Naive thymus-derived CD8-positive, alpha-beta T cell (primary cell): Measurements from ENCODE around the gene SCO2. TPM values are rescaled to one million over a fixed set of nuclear protein-coding genes. Genes with fewer than 3 reads are reported as not detected.

Experiments
- ATAC-seq, 2 donors: fragments of 150-1000 bp; cut with Tn5 transposase in 1 of 2; sonication (Bioruptor Pico), chemical (Tn5 transposase) in 1 of 2; 1 replicate in 1 of 2; 2 replicates in 1 of 2; pipeline ENCODE4 v1.10.0; 2021; ENCODE audit warnings: mild to moderate bottlenecking in 2 of 2, moderate library complexity in 2 of 2
- POLR2A ChIA-PET: fragments of 350-600 bp; sonication (Branson Sonifier 250); formaldehyde crosslinking; loops from one replicate; lab custom pipeline; 2021; ENCODE audit warnings: antibody characterized with exemption; lab: Charles Lee
- DNase-seq, 10 donors: peaks; one replicate each; pipeline versions ENCODE4 v3.0.0 to v3.0.0-alpha.2; 2020 to 2022
- H3K27ac Mint-ChIP-seq, 10 donors: one replicate each; pipeline ENCODE4 v1.8.0; 2020 to 2022; ENCODE audit warnings: mild to moderate bottlenecking in 10 of 10, mixed read lengths in 10 of 10, moderate library complexity in 4 of 10, inconsistent platforms in 1 of 10
- H3K27me3 Mint-ChIP-seq, 5 donors: one replicate each; pipeline ENCODE4 v1.8.0; 2021 to 2022; ENCODE audit warnings: mixed read lengths in 5 of 5
- H3K36me3 Mint-ChIP-seq, 3 donors: one replicate each; pipeline ENCODE4 v1.8.0; 2020 to 2022; ENCODE audit warnings: mixed read lengths in 3 of 3, mild to moderate bottlenecking in 2 of 3, inconsistent platforms in 1 of 3
- H3K4me1 Mint-ChIP-seq, 4 donors: one replicate each; pipeline ENCODE4 v1.8.0; 2021 to 2022; ENCODE audit warnings: mixed read lengths in 4 of 4
- H3K4me3 Mint-ChIP-seq, 10 donors: one replicate each; pipeline ENCODE4 v1.8.0; 2020 to 2022; ENCODE audit warnings: mild to moderate bottlenecking in 10 of 10, mixed read lengths in 10 of 10, moderate library complexity in 6 of 10, inconsistent platforms in 1 of 10
- H3K9me3 Mint-ChIP-seq, 9 donors: one replicate each; pipeline ENCODE4 v1.8.0; 2020 to 2022; ENCODE audit warnings: mixed read lengths in 9 of 9, mild to moderate bottlenecking in 3 of 9, inconsistent platforms in 1 of 9, moderate library complexity in 1 of 9
- polyA plus RNA-seq, 3 donors: library from polyadenylated mRNA; unstranded; fragments of 300-500 nt; fragmentation: Illumina TruSeq; gene quantifications; one replicate each; pipeline ENCODE4 v1.2.3, GENCODE V29; 2021
- total RNA-seq, 8 experiments: library from RNA in 2 of 8; stranded (reverse) in 2 of 8; gene quantifications; one replicate each; pipeline ENCODE4 v1.2.3 and lab custom pipeline; 2021 to 2026

SCO2 gene
- total and polyA plus RNA-seq, 5 experiments from 2014 or later: 2.7 to 8.3 (median 5.4) TPM; not detected in 1

GRCh38 chr22:50486561-50487289 is 38.7 kb downstream of the SCO2 start, which contains the start of gene MIOX:
TSS of gene MIOX (plus strand) at chr22:50486859. CDS start at chr22:50486898, 39 bp downstream.
- Mint-ChIP-seq H3K9me3 (no peaks in the 10 kb centered on the region), H3K27ac (peak within 1 kb of the TSS in 5 of 10 donors; percentile 53 to 74 (median 69)), H3K4me1 (peaks cover 7 to 19% (median 11%) of the 10 kb centered on the region in 4 donors), H3K4me3 (peak within 1 kb of the TSS in 1 of 10 donors; percentile 57), H3K27me3 (no peaks in the 10 kb centered on the region), H3K36me3 (no peaks in the 10 kb centered on the region)
- ATAC-seq (no peak), DNase-seq (no peak)
- POLR2A ChIA-PET: interaction anchor here (1.1 kb wide), 1 partner anchor 17 kb away, joined by 3 read pairs; no protein-coding TSS in a partner anchor

DNA sequence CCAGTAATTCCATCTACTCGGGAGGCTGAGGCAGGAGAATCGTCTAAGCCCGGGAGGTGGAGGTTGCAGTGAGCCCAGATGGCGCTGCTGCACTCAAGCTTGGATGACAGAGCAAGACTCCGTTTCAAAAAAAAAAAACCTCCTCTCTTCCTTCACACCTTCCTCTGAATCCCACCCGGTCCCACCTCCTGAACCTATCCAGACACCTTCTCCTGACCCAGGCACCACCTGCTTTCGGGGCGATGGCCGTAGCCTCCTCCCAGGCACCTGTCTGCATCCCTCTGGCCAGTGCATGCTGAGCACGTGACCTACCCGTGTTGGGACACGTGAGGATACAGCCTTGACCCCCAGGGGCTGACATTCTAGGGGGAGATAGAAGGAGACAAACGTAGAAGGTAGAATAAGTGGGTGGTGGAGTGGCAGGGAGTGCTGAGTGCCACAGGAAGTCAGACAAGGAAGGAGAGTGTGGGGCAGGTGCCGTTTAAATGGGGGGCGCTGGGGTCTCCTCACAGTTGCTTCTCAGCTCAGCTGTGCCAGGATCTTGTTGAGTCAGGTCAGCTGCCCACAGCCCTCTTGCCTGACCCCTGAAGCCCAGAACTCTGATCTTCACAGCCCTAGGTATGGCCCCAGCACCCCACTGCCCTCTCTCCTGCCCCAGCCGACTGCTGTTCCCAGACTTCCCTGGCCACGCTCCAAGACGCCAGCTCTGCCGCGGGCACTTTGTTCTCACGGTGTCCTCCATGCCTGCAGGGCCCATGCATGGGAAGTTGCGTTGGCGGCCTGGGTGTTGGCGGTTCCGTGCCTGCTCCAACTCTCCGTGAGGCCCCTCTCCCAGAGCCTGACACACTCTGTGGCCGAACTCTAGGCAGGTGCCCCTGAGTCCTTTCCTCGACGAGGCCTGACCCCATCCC is 39.9 kb downstream of the SCO2 start:
- Mint-ChIP-seq H3K27ac (peak overlapping the region in 3 of 10 donors; percentile 58 to 71 (median 61)), H3K27me3 (no peaks in the 10 kb centered on the region), H3K9me3 (no peaks in the 10 kb centered on the region), H3K36me3 (no peaks in the 10 kb centered on the region), H3K4me1 (peaks cover 2 to 12% (median 4%) of the 10 kb centered on the region in 4 donors), H3K4me3 (peak overlapping the region in 1 of 10 donors; percentile 73)
- no peak for ATAC-seq
- DNase-seq: no peak
- POLR2A ChIA-PET: interaction anchor here (1.1 to 4.3 kb wide), 2 partner anchors 10 to 16 kb away, joined by 4 to 29 read pairs; partner anchors contain the start of gene SBF1

- ATAC-seq (no peak), DNase-seq (peak in 1 of 10 donors; percentile 56)
- peak overlapping the region in 3 of 10 donors; percentile 6 to 38 (median 8) for H3K27ac Mint-ChIP-seq
- H3K4me3 Mint-ChIP-seq: no peak overlapping the region
- POLR2A ChIA-PET: interaction anchor here (1.1 to 4.3 kb wide), 2 partner anchors 9 to 15 kb away, joined by 4 to 29 read pairs; partner anchors contain the start of gene SBF1
- H3K9me3 Mint-ChIP-seq: no peaks in the 10 kb centered on the region
- peaks cover 6 to 17% (median 10%) of the 10 kb centered on the region in 4 donors for H3K4me1 Mint-ChIP-seq
- no peaks in the 10 kb centered on the region for H3K36me3 Mint-ChIP-seq
- H3K27me3 Mint-ChIP-seq: peaks cover 0 to 4% (median 0%) of the 10 kb centered on the region in 5 donors
These were observed 41.2 kb downstream of the SCO2 start for GRCh38 chr22:50483977-50484853.

- Mint-ChIP-seq H3K9me3 (no peaks in the 10 kb centered on the region), H3K4me3 (no peak overlapping the region), H3K4me1 (peaks cover 6 to 17% (median 10%) of the 10 kb centered on the region in 4 donors), H3K27ac (no peak overlapping the region), H3K36me3 (no peaks in the 10 kb centered on the region), H3K27me3 (peaks cover 0 to 4% (median 0%) of the 10 kb centered on the region in 5 donors)
- DNase-seq (peak in 1 of 10 donors; percentile 55), ATAC-seq (no peak)
- POLR2A ChIA-PET: interaction anchor here (0.6 to 4.3 kb wide), 3 partner anchors 10 to 108 kb away, joined by 3 to 29 read pairs (median 4); no protein-coding TSS in a partner anchor
These were observed 41.8 kb downstream of the SCO2 start for GRCh38 chr22:50483556-50483955.

GRCh38 chr22:50483106-50483505 is 42.3 kb downstream of the SCO2 start:
- DNase-seq: peak in 1 of 10 donors; percentile 48
- ATAC-seq: no peak
- POLR2A ChIA-PET: interaction anchor here (0.6 to 4.3 kb wide), 3 partner anchors 10 to 108 kb away, joined by 3 to 29 read pairs (median 4); no protein-coding TSS in a partner anchor
- H3K4me3 Mint-ChIP-seq: peak overlapping the region in 3 of 10 donors; percentile 22 to 40 (median 33)
- H3K36me3 Mint-ChIP-seq: no peaks in the 10 kb centered on the region
- peaks cover 0 to 4% (median 0%) of the 10 kb centered on the region in 5 donors for H3K27me3 Mint-ChIP-seq
- no peaks in the 10 kb centered on the region for H3K9me3 Mint-ChIP-seq
- peaks cover 6 to 17% (median 10%) of the 10 kb centered on the region in 4 donors for H3K4me1 Mint-ChIP-seq
- no peak overlapping the region for H3K27ac Mint-ChIP-seq

- Mint-ChIP-seq H3K27me3 (peaks cover 0 to 4% (median 0%) of the 10 kb centered on the region in 5 donors), H3K4me1 (peaks cover 6 to 17% (median 10%) of the 10 kb centered on the region in 4 donors), H3K36me3 (no peaks in the 10 kb centered on the region), H3K27ac (peak overlapping the region in 2 of 10 donors; percentile 37 to 43), H3K9me3 (no peaks in the 10 kb centered on the region), H3K4me3 (peak overlapping the region; percentile 62 to 83 (median 74))
- POLR2A ChIA-PET: interaction anchor here (0.6 to 4.3 kb wide), 5 partner anchors 9 to 107 kb away, joined by 3 to 29 read pairs (median 3); partner anchors contain the start of gene SCO2
- no peak for DNase-seq
- no peak for ATAC-seq
These were observed 43.0 kb downstream of the SCO2 start for GRCh38 chr22:50482107-50483074.

DNA sequence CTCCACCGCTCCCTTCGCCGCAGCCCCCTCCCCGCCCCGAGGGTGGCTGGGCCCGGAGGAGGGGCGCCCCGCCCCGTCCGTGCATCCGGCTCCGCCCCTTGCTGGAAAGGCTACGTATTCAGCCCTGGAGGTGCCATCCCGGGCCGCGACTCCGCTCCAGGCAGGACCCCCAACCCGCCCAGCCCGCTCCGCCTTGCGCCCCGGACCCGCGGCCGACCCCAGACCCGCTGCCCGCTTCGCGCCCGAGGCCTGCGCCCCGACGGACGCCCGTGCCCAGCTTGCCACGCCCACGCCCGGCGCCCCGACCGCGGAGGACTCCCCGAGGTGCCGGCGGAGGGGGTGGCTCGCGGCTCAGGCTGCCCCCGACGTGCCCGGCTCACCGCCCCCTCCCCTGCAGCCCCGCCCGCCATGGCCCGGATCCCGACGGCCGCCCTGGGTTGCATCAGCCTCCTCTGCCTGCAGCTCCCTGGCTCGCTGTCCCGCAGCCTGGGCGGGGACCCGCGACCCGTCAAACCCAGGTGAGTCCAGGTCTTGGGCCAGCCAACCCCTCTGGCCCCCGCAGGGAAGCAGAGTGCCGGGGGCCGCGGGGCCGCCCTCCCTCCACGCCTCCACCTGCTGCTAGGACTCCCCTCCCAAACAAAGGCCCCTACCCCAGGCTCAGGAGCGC is 43.8 kb downstream of the SCO2 start, which contains the start of gene ADM2:
Gene ADM2, plus strand, starts transcription at position 104 of the 667 bp plus-strand sequence. Its CDS starts 305 bp downstream, at position 409.
- peak in 9 of 10 donors; percentile 44 to 78 (median 60) for DNase-seq
- peak; percentile 87 for ATAC-seq
- Mint-ChIP-seq H3K27ac (peak within 1 kb of the TSS in 7 of 10 donors; percentile 5 to 83 (median 58)), H3K4me1 (peaks cover 6 to 17% (median 11%) of the 10 kb centered on the region in 4 donors), H3K9me3 (no peaks in the 10 kb centered on the region), H3K4me3 (peak within 1 kb of the TSS; percentile 65 to 83 (median 75)), H3K27me3 (peaks cover 0 to 4% (median 0%) of the 10 kb centered on the region in 5 donors), H3K36me3 (no peaks in the 10 kb centered on the region)
- POLR2A ChIA-PET: interaction anchor here (0.8 to 4.3 kb wide), 4 partner anchors 12 to 25 kb away, joined by 3 to 29 read pairs (median 3); no protein-coding TSS in a partner anchor

GRCh38 chr22:50481045-50481439 is 44.4 kb downstream of the SCO2 start:
- no peaks in the 10 kb centered on the region for H3K36me3 Mint-ChIP-seq
- peaks cover 0 to 4% (median 0%) of the 10 kb centered on the region in 5 donors for H3K27me3 Mint-ChIP-seq
- POLR2A ChIA-PET: interaction anchor here (0.8 to 4.3 kb wide), 5 partner anchors 12 to 26 kb away, joined by 3 to 29 read pairs (median 3); no protein-coding TSS in a partner anchor
- no peak for DNase-seq
- peak overlapping the region; percentile 63 to 75 (median 72) for H3K4me3 Mint-ChIP-seq
- no peak for ATAC-seq
- H3K27ac Mint-ChIP-seq: peak overlapping the region in 1 of 10 donors; percentile 14
- H3K4me1 Mint-ChIP-seq: peaks cover 6 to 17% (median 10%) of the 10 kb centered on the region in 4 donors
- no peaks in the 10 kb centered on the region for H3K9me3 Mint-ChIP-seq

DNA sequence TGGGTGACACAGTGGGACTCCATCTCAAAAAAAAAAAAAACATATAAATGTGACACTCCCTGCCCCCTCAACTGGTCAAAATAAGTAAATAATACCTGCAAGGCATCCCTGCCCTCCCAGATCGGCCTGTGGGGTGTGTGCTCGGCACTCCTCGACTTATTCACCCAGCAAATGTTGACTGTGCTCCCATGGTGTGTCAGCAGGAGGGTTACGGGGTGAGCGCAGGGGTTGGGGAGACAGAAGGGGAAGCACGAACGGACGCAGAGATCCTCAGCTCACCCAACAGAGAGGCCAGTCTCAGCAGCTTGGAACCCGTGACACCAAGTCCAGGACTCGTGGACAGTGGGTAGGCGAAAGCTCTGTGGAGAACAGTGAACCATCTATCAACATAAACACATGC is 45.7 kb downstream of the SCO2 start:
- Mint-ChIP-seq H3K27ac (peak overlapping the region in 5 of 10 donors; percentile 5 to 64 (median 33)), H3K4me3 (peak overlapping the region; percentile 57 to 76 (median 74)), H3K36me3 (no peaks in the 10 kb centered on the region), H3K4me1 (peaks cover 4 to 13% (median 11%) of the 10 kb centered on the region in 4 donors), H3K9me3 (no peaks in the 10 kb centered on the region), H3K27me3 (peaks cover 0 to 4% (median 0%) of the 10 kb centered on the region in 5 donors)
- no peak for ATAC-seq
- POLR2A ChIA-PET: interaction anchor here (0.7 to 1.5 kb wide), 7 partner anchors 9 to 119 kb away, joined by 3 to 14 read pairs (median 3); partner anchors contain the start of genes LMF2 and NCAPH2
- DNase-seq: no peak
